Measurements from ENCODE around the gene DNAJC27. TPM values are rescaled to one million over a fixed set of nuclear protein-coding genes. Genes with fewer than 3 reads are reported as not detected.

The DNAJC27 gene
- polyA plus RNA-seq, 1 of the 3 experiments (the other 2 are of a cell fraction) = 2.4 TPM

DNA sequence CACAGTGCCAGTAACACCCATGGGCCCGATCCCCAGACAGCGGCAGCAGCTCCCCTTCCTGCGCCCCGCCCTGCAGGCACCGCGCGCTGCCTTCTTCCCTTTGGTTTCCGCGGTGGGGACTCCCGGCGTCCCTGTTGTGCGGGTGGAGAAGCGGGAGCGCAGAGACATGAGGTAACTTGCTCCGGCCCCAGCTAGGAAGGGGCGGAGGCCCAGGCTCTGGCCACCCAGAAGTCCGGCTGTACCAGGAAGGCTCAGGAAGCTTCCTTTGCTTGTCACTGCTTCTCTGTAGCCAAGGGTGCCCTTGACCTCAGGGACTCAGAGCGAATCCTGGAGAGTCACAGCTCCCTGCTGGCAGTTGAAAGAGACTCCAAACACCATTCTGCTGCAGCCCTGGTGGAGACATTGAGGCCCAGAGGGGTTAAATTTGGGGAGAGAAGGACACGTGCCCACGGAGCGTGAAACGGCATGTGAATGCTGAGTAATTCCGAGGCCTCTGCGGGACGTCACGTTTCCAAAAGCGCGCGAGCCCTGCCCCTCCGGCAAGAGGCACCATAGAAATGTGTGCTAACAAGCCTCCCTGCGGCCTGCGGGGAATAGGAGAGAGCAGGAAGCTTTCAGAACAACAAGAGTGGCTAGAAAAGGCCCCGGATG, 45.0 kb downstream of the DNAJC27 start (continued):
- TF ChIP-seq ELF1 (IDR thresholded peaks at IDR 0.05) = no peak
- no peak for TF ChIP-seq RFX5 (IDR thresholded peaks at IDR 0.05; ENCODE audit: low read length)

DNA sequence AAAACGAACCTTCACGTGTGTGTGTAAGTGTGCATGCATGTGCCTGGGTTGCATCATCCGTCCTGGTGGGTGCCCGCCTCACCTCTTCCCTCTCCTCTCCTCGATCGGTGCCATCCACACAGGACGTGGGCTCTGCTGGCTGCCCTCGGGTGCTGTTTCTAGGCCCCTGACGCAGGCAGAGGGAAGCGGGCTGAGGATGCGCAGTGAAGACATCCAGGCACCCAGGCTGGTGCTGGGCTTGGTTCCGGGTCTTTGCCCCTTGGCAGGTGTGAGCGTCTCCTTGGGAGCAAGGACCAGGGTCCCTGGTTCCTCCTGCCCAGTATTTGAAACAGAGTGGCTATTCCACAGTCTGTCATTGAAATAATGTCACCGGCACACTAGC, 45.5 kb downstream of the DNAJC27 start:
- POLR2A ChIA-PET = no interaction called here

More for the DNA sequence above, 45.5 kb downstream of the DNAJC27 start:
- Histone ChIP-seq H3K27me3 (ENCODE audit: insufficient read depth) (no peaks in the 10 kb centered on the region), H3K27ac (ENCODE audit: low read depth in 2 of 2, low read length in 1 of 2) (no peak overlapping the region), H3K79me2 (ENCODE audit: insufficient read depth) (no peaks in the 10 kb centered on the region), H3K9ac (no peak overlapping the region), H2AFZ (ENCODE audit: low read depth) (no peak overlapping the region), H3F3A (replicated peaks; ENCODE audit: insufficient read depth) (peaks cover 4% of the 10 kb centered on the region), H3K9me2 (no peaks in the 10 kb centered on the region), H4K20me1 (ENCODE audit: insufficient read depth) (no peaks in the 10 kb centered on the region), H3K4me3 (ENCODE audit: low read depth in 2 of 2, low read length in 1 of 2) (no peak overlapping the region), H3K4me2 (no peak overlapping the region), H3K9me3 (no peaks in the 10 kb centered on the region), H3K4me1 (ENCODE audit: control insufficient read depth in 1 of 2, insufficient read depth in 2 of 2, low read depth in 1 of 2, low read length in 1 of 2) (no peaks in the 10 kb centered on the region), H3K36me3 (replicated peaks in 1 of 2; ENCODE audit: control insufficient read depth in 1 of 2, insufficient read depth in 2 of 2, low read length in 1 of 2) (no peaks in the 10 kb centered on the region)
- TF ChIP-seq SMC3 (IDR thresholded peaks at IDR 0.05; ENCODE audit: low read depth, low read length) (no peak), YY1 (IDR thresholded peaks at IDR 0.05; ENCODE audit: low read depth) (no peak), JUND (IDR thresholded peaks at IDR 0.05) (no peak), NFIC (IDR thresholded peaks at IDR 0.05; ENCODE audit: borderline replicate concordance) (no peak), CHD2 (IDR thresholded peaks at IDR 0.05; ENCODE audit: low read length, partially characterized antibody) (no peak), TCF12 (IDR thresholded peaks at IDR 0.05) (no peak), RXRA (IDR thresholded peaks at IDR 0.05; ENCODE audit: borderline replicate concordance, low read depth) (no peak), GABPA (IDR thresholded peaks at IDR 0.05; ENCODE audit: low read depth) (no peak), EZH2phosphoT487 (IDR thresholded peaks at IDR 0.05; ENCODE audit: borderline replicate concordance, low read depth) (no peak), TAF1 (IDR thresholded peaks at IDR 0.05; ENCODE audit: borderline replicate concordance, low read depth, low read length) (no peak), RFX5 (IDR thresholded peaks at IDR 0.05; ENCODE audit: low read length) (no peak)
- TF ChIP-seq, protein P1, sequence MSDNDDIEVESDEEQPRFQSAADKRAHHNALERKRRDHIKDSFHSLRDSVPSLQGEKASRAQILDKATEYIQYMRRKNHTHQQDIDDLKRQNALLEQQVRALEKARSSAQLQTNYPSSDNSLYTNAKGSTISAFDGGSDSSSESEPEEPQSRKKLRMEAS (IDR thresholded peaks at IDR 0.05; ENCODE audit: low read depth) = no peak
- TF ChIP-seq, protein P2, sequence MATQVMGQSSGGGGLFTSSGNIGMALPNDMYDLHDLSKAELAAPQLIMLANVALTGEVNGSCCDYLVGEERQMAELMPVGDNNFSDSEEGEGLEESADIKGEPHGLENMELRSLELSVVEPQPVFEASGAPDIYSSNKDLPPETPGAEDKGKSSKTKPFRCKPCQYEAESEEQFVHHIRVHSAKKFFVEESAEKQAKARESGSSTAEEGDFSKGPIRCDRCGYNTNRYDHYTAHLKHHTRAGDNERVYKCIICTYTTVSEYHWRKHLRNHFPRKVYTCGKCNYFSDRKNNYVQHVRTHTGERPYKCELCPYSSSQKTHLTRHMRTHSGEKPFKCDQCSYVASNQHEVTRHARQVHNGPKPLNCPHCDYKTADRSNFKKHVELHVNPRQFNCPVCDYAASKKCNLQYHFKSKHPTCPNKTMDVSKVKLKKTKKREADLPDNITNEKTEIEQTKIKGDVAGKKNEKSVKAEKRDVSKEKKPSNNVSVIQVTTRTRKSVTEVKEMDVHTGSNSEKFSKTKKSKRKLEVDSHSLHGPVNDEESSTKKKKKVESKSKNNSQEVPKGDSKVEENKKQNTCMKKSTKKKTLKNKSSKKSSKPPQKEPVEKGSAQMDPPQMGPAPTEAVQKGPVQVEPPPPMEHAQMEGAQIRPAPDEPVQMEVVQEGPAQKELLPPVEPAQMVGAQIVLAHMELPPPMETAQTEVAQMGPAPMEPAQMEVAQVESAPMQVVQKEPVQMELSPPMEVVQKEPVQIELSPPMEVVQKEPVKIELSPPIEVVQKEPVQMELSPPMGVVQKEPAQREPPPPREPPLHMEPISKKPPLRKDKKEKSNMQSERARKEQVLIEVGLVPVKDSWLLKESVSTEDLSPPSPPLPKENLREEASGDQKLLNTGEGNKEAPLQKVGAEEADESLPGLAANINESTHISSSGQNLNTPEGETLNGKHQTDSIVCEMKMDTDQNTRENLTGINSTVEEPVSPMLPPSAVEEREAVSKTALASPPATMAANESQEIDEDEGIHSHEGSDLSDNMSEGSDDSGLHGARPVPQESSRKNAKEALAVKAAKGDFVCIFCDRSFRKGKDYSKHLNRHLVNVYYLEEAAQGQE (IDR thresholded peaks at IDR 0.05; ENCODE audit: low read depth, low read length) = no peak
- TF ChIP-seq, protein P3, sequence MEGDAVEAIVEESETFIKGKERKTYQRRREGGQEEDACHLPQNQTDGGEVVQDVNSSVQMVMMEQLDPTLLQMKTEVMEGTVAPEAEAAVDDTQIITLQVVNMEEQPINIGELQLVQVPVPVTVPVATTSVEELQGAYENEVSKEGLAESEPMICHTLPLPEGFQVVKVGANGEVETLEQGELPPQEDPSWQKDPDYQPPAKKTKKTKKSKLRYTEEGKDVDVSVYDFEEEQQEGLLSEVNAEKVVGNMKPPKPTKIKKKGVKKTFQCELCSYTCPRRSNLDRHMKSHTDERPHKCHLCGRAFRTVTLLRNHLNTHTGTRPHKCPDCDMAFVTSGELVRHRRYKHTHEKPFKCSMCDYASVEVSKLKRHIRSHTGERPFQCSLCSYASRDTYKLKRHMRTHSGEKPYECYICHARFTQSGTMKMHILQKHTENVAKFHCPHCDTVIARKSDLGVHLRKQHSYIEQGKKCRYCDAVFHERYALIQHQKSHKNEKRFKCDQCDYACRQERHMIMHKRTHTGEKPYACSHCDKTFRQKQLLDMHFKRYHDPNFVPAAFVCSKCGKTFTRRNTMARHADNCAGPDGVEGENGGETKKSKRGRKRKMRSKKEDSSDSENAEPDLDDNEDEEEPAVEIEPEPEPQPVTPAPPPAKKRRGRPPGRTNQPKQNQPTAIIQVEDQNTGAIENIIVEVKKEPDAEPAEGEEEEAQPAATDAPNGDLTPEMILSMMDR (IDR thresholded peaks at IDR 0.05) = no peak
- DNase-seq = no peak
- CTCF ChIA-PET = no interaction called here
- WGBS (ENCODE audit: low lambda C conversion rate) = 89% methylated on average over 14 of the region's 14 CpGs
